NCI-H2227 treated with DMSO at 0.1 percent for 48 hours (cell line): ENCODE results near the gene TRPM7.
A peak's percentile ranks its signal among the peaks of the same experiment; 100 is the strongest.
"Not testable (repeated sequence)": the region's sequence is repeated elsewhere in the genome, so short reads cannot be mapped to it uniquely, and the experiment has no call there.

Experiments
- DNase-seq: peaks from one replicate; lab custom pipeline; 2025; lab: John Stamatoyannopoulos, UW

TRPM7 gene, protein sequence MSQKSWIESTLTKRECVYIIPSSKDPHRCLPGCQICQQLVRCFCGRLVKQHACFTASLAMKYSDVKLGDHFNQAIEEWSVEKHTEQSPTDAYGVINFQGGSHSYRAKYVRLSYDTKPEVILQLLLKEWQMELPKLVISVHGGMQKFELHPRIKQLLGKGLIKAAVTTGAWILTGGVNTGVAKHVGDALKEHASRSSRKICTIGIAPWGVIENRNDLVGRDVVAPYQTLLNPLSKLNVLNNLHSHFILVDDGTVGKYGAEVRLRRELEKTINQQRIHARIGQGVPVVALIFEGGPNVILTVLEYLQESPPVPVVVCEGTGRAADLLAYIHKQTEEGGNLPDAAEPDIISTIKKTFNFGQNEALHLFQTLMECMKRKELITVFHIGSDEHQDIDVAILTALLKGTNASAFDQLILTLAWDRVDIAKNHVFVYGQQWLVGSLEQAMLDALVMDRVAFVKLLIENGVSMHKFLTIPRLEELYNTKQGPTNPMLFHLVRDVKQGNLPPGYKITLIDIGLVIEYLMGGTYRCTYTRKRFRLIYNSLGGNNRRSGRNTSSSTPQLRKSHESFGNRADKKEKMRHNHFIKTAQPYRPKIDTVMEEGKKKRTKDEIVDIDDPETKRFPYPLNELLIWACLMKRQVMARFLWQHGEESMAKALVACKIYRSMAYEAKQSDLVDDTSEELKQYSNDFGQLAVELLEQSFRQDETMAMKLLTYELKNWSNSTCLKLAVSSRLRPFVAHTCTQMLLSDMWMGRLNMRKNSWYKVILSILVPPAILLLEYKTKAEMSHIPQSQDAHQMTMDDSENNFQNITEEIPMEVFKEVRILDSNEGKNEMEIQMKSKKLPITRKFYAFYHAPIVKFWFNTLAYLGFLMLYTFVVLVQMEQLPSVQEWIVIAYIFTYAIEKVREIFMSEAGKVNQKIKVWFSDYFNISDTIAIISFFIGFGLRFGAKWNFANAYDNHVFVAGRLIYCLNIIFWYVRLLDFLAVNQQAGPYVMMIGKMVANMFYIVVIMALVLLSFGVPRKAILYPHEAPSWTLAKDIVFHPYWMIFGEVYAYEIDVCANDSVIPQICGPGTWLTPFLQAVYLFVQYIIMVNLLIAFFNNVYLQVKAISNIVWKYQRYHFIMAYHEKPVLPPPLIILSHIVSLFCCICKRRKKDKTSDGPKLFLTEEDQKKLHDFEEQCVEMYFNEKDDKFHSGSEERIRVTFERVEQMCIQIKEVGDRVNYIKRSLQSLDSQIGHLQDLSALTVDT (N-terminal part only)

GRCh38 chr15:50686469-50687301 is at the start of gene TRPM7:
Gene TRPM7, minus strand, starts transcription at chr15:50686797. Its CDS starts 264 bp downstream, at chr15:50686533.
- DNase-seq, result peak; percentile 75

GRCh38 chr15:50735156-50735555 is 48.6 kb upstream of the TRPM7 start:
- no peak for DNase-seq

- DNase-seq, result no peak
Observed at GRCh38 chr15:50726315-50726714, 39.7 kb upstream of the TRPM7 start.

GRCh38 chr15:50718700-50719125 is 32.1 kb upstream of the TRPM7 start:
- no peak for DNase-seq

- DNase-seq, result no peak
Observed at GRCh38 chr15:50712018-50712417, 25.4 kb upstream of the TRPM7 start.

DNA sequence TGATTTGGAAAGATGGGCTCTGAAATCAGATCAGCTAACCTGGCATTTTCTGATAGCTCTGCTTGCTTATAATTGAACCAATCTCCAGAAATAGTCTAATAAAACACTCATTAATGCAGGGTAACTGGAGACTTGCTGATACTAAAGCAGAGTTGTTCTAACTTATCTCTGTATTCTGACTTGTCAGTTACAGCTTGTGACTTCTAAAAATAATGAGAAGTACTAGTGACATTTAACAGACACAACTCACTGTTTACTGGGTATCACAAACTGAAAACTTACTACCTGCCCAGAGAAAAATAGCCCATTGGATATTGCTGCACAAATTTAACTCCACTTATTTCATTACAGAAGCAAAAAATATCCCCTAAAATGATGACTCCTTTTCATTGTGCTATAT is 24.0 kb upstream of the TRPM7 start:
- DNase-seq, result no peak

GRCh38 chr15:50707878-50708427 is 21.4 kb upstream of the TRPM7 start:
- no peak for DNase-seq

DNA sequence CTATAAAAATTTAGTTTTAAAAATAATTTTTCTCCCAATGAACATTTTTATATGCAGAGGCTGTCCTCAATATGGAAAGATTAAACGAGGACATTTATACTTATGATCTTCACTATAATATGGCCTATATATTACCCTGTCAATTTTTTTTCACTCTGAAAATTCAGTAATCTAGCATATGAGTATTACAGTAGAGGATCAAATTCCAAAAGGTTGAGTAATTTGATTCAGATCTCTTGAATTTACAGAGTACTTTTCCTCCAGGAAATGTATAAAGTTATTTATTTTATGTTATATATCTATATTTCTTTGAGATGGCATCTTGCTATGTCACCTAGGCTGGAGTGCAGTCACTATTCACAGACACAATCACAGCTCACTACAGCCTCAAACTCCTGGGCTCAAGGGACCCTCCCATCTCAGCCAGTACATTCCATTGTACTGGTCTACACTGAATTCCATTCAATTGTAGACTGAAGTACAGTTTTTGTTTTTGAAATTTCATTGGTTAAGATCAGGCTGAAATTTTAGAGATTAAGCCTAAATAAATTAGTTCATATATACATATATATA is 16.3 kb upstream of the TRPM7 start:
- DNase-seq, result no peak

DNA sequence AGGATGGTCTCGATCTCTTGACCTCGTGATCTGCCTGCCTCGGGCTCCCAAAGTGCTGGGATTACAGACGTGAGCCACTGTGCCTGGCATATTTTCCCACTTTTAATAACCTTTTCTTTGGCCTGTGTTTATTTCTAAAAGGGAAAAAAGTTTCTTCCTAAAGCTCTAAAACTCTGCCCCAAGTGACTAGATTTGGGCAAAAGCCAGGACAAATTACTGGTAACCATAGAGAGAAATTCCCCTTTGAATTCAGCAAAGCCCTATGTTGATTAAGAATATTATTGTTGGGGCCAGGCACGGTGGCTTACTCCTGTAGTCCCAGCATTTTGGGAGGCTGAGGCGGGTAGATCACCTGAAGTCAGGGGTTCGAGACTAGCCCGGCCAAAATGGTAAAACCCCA is 11.5 kb upstream of the TRPM7 start:
- DNase-seq, result no peak

- no peak for DNase-seq
Observed at GRCh38 chr15:50697109-50697797, 10.7 kb upstream of the TRPM7 start.

- not testable (repeated sequence) for DNase-seq
Observed at GRCh38 chr15:50694634-50695165, 8.1 kb upstream of the TRPM7 start.

DNA sequence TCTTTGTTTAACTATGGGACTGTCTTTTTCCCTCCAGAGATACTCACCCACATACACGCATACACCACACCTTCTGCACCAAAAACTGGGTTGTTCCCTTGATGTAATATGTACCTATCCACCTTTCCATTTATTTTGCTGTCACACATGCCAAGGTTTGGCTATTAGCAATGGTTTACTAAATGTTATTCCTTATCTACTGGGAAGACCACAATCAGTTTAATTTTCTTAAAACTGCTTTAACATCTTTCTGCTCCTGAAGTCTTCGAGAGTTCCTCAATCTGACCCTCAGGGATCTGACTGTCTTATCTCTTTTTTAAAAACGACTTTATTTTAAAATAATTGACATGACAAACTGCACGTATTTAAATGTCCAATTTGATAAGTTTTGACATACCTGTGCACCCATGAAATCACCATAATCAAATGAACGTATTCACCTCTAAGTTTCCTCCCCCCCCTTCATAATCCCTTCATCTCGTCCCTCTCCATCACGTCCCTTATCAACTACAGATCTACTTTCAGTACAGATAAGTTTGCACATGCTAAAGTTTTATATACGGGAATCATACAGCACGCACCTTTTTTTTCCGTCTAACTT is 805 bp upstream of the TRPM7 start:
- DNase-seq, result peak; percentile 57

DNA sequence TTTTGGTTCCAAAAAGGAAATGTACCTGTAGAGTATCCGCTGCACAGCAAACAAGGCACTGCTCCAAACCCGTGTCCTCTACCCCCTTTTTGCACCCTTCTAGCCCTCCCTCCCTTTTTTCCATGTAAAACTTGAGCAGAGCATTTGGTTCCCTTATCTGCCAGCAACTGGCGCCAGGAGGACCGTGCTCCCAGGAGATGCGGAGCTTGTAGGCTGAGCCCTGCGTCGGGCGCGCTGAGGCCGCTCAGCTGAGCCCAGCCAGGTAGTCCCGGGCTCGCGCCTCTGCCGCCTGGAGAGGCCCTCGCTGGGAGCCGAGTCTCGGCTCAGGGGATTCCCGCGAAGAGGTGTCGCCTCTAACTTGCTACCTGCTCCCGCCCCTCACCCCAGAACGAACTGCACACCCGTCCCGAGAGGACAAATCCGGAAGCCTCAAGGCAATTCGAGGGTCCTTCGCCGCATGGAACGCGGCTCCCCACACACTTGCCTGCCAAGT is 575 bp downstream of the TRPM7 start:
- peak; percentile 34 for DNase-seq

DNA sequence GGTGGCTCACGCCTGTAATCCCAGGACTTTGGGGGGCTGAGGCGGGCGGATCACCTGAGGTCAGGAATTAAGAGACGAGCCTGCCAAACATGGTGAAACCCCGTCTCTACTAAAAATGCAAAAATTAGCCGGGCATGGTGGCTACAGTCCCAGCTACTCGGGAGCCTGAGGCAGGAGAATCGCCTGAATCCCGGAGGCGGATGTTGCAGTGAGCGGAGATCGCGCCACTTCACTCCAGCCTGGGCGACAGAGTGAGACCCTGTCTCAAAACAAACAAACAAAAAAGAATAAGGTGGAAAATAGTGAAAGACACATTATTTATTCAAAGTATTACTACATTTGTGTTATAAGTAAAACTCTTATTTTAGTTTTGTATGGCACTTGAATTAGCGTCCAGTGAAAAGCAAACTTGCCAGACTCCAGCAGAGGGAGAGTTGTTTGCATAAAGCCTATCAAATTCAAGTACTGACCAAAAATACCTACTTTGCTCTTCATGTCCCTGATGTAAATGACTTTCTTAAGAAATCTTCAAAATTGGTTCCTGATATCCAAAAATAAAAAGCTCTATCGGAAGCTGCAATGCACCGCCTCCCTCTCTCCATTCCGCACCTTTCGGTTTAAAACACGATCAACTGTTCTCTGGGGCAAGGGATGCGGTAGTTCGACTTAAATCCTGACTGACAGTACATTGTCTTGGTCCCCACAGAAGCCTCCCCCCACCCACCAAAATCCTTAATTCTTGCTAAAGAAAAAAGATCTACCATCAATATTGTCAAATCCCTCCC is 1.2 kb downstream of the TRPM7 start:
- DNase-seq, result no peak

DNA sequence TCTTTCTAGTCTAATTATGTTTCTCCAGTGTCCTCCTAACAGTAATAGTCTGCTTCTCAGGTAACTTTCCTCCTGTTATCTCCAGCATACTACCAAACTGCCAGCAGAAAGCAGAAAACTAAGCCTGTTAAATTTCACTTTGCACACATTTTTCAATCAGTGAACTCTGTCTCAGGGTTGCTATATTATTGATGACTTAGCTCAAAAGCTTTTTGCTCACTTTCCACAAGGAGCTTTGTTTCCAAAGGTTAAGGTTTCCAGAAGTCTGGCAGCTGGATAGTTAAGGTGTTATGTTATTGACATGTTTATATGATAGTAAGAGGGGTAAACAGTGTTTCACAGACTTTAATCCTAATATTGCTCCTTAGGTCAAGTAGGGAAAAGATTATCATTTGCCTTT is 5.1 kb downstream of the TRPM7 start:
- no peak for DNase-seq

- DNase-seq, result no peak
Observed at GRCh38 chr15:50676799-50677483, 9.7 kb downstream of the TRPM7 start.

DNA sequence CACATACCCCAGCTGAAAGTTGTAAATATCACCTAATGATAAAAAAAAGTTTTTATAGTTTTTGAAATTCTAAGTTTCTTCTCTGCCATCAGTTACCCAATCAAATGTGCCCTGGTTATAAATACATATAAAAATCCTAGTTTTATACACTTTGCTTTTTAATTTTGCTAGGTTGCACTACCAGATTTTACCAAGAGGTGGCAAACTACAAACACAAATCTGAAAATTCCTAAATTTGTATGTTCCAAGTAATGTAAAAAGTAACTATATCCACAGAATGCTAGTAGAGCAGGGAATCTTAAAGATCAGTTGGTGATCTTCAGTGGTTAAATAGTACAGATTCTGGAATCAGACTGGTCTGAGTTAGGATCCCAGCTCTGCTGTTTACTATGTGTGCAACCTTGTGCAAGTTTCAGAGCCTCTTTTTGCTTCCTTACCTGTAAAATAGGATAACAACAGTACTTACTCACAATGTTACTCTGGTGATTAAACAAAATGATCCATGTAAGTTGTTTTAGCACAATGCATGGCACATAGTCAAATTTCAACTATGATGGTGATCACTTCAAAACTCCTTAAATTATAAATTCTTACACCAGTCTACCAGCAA is 11.0 kb downstream of the TRPM7 start:
- DNase-seq, result peak; percentile 4
